Kasumi-1 (cell line): ENCODE measurements around the gene ALG1.
"Not testable (repeated sequence)": the region's sequence is repeated elsewhere in the genome, so short reads cannot be mapped to it uniquely, and the experiment has no call there.

Experiments
- DNase-seq, 2 experiments: peaks; one replicate each; lab custom pipeline; 2025; lab: John Stamatoyannopoulos, UW

The ALG1 gene

GRCh38 chr16:5075637-5076036, 4.0 kb downstream of the ALG1 start:
- no peak for DNase-seq

- no peak for DNase-seq
Observed at GRCh38 chr16:5077304-5077703, 5.7 kb downstream of the ALG1 start.

- DNase-seq, result no peak
Observed at GRCh38 chr16:5078626-5079025, 7.0 kb downstream of the ALG1 start.

- DNase-seq, result not testable (repeated sequence)
Observed at GRCh38 chr16:5080461-5080860, 8.8 kb downstream of the ALG1 start.

GRCh38 chr16:5080996-5081395, 9.4 kb downstream of the ALG1 start:
- not testable (repeated sequence) for DNase-seq

- not testable (repeated sequence) for DNase-seq
Observed at GRCh38 chr16:5083646-5084045, 12.0 kb downstream of the ALG1 start.

GRCh38 chr16:5084099-5084731, 12.6 kb downstream of the ALG1 start:
- not testable (repeated sequence) for DNase-seq

- DNase-seq, result peak in 1 of 2 experiments; percentile 27
Observed at GRCh38 chr16:5084802-5085201, 13.2 kb downstream of the ALG1 start.

GRCh38 chr16:5085716-5086115, 14.1 kb downstream of the ALG1 start:
- DNase-seq, result not testable (repeated sequence)

- not testable (repeated sequence) for DNase-seq
Observed at GRCh38 chr16:5088086-5088790, 16.6 kb downstream of the ALG1 start.

GRCh38 chr16:5088936-5089335, 17.3 kb downstream of the ALG1 start:
- DNase-seq, result not testable (repeated sequence)

GRCh38 chr16:5089911-5090555, 18.4 kb downstream of the ALG1 start:
- DNase-seq, result not testable (repeated sequence)

GRCh38 chr16:5090592-5090991, 18.9 kb downstream of the ALG1 start:
- not testable (repeated sequence) for DNase-seq

GRCh38 chr16:5093081-5093480, 21.4 kb downstream of the ALG1 start:
- not testable (repeated sequence) for DNase-seq

- DNase-seq, result not testable (repeated sequence)
Observed at GRCh38 chr16:5093746-5094145, 22.1 kb downstream of the ALG1 start.

GRCh38 chr16:5095145-5095830, 23.6 kb downstream of the ALG1 start:
- DNase-seq, result not testable (repeated sequence)

- DNase-seq, result not testable (repeated sequence)
Observed at GRCh38 chr16:5096437-5097060, 24.9 kb downstream of the ALG1 start.

- DNase-seq, result not testable (repeated sequence)
Observed at GRCh38 chr16:5097061-5097469, 25.4 kb downstream of the ALG1 start.

- DNase-seq, result peak; percentile 81 to 85
Observed at GRCh38 chr16:5097470-5098220, 26.0 kb downstream of the ALG1 start, which contains the start of gene EEF2KMT. Gene EEF2KMT (minus strand): TSS chr16:5097795. CDS start chr16:5097739, 56 bp downstream.

GRCh38 chr16:5098221-5099159, 26.8 kb downstream of the ALG1 start:
- peak in 1 of 2 experiments; percentile 6 for DNase-seq
